Amniotic stem cell (primary cell): ENCODE data around the gene ABCG4.
"Not testable (repeated sequence)": the region's sequence is repeated elsewhere in the genome, so short reads cannot be mapped to it uniquely, and the experiment has no call there.

Experiments
- DNase-seq: peaks from one replicate; lab custom pipeline; 2025; lab: John Stamatoyannopoulos, UW

ABCG4 gene

GRCh38 chr11:119116235-119116594, 32.6 kb upstream of the ABCG4 start:
- no peak for DNase-seq

GRCh38 chr11:119116601-119117000, 32.3 kb upstream of the ABCG4 start:
- no peak for DNase-seq

- no peak for DNase-seq
Measured at GRCh38 chr11:119117004-119117706, 31.7 kb upstream of the ABCG4 start.

- DNase-seq: no peak
Measured at GRCh38 chr11:119118227-119118626, 30.6 kb upstream of the ABCG4 start.

GRCh38 chr11:119118946-119119345, 29.9 kb upstream of the ABCG4 start:
- no peak for DNase-seq

- no peak for DNase-seq
Measured at GRCh38 chr11:119120639-119121007, 28.2 kb upstream of the ABCG4 start.

GRCh38 chr11:119121008-119121810, 27.6 kb upstream of the ABCG4 start, which contains the start of gene HINFP:
Gene HINFP, plus strand, starts transcription at chr11:119121580. Its CDS starts 5,365 bp downstream, at chr11:119126945.
- DNase-seq: peak; percentile 99

- DNase-seq: no peak
Measured at GRCh38 chr11:119121811-119122124, 27.1 kb upstream of the ABCG4 start.

GRCh38 chr11:119125821-119126220, 23.0 kb upstream of the ABCG4 start:
- DNase-seq: no peak

GRCh38 chr11:119126675-119127268, 22.1 kb upstream of the ABCG4 start:
- no peak for DNase-seq

- no peak for DNase-seq
Measured at GRCh38 chr11:119130662-119131061, 18.2 kb upstream of the ABCG4 start.

- no peak for DNase-seq
Measured at GRCh38 chr11:119134389-119134978, 14.4 kb upstream of the ABCG4 start.

- not testable (repeated sequence) for DNase-seq
Measured at GRCh38 chr11:119139276-119139675, 9.6 kb upstream of the ABCG4 start.

GRCh38 chr11:119144825-119145486, 3.9 kb upstream of the ABCG4 start:
- peak; percentile 37 for DNase-seq

GRCh38 chr11:119145551-119145950, 3.3 kb upstream of the ABCG4 start:
- DNase-seq: no peak

- DNase-seq: no peak
Measured at GRCh38 chr11:119147604-119148333, 1.1 kb upstream of the ABCG4 start.

- no peak for DNase-seq
Measured at GRCh38 chr11:119148720-119149017, 183 bp upstream of the ABCG4 start.

- no peak for DNase-seq
Measured at GRCh38 chr11:119149786-119150275, 979 bp downstream of the ABCG4 start.

- DNase-seq: no peak
Measured at GRCh38 chr11:119152043-119152442, 3.2 kb downstream of the ABCG4 start.

GRCh38 chr11:119152604-119153003, 3.8 kb downstream of the ABCG4 start:
- DNase-seq: no peak

- no peak for DNase-seq
Measured at GRCh38 chr11:119153049-119153818, 4.4 kb downstream of the ABCG4 start.
